Measurements from ENCODE around the gene CMSS1.

CMSS1 gene

GRCh38 chr3:99900248-99900647 is 82.6 kb downstream of the CMSS1 start:
- H2BK12ac ChIP-seq (ENCODE audit: low read length), result no peak overlapping the region
- H2BK5ac ChIP-seq (ENCODE audit: low read depth, low read length, poor library complexity), result no peak overlapping the region
- H3K23ac ChIP-seq (ENCODE audit: low read length), result no peak overlapping the region
- H2BK120ac ChIP-seq (ENCODE audit: insufficient read depth, low read length, poor library complexity), result no peak overlapping the region
- H3K18ac ChIP-seq (ENCODE audit: low read length), result no peak overlapping the region
- no peak for DNase-seq
- no peak overlapping the region for H4K12ac ChIP-seq (ENCODE audit: low read depth, low read length)
- H3K9ac ChIP-seq (ENCODE audit: low read length), result no peak overlapping the region
- no peak overlapping the region for H3K14ac ChIP-seq (ENCODE audit: low read length)
- no peak overlapping the region for H3K4ac ChIP-seq (ENCODE audit: low read depth, low read length)
- H3K79me1 ChIP-seq (ENCODE audit: low read length), result peaks cover 2% of the 10 kb centered on the region
- no peak overlapping the region for H3K4me3 ChIP-seq (ENCODE audit: low read depth, low read length)
- H3K4me1 ChIP-seq (ENCODE audit: control insufficient read depth in 1 of 2, insufficient read depth in 2 of 2, low read length in 2 of 2), result peaks cover 0 to 2% of the 10 kb centered on the region in 2 experiments
- H3K27me3 ChIP-seq (ENCODE audit: insufficient read depth, low read length), result no peaks in the 10 kb centered on the region
- H3K9me3 ChIP-seq (ENCODE audit: insufficient read depth, low read depth, low read length), result no peaks in the 10 kb centered on the region
- H3K36me3 ChIP-seq (ENCODE audit: control insufficient read depth in 1 of 2, insufficient read depth in 2 of 2, low read length in 2 of 2), result no peaks in the 10 kb centered on the region
- H2AK5ac ChIP-seq (ENCODE audit: low read length), result no peak overlapping the region
- H4K8ac ChIP-seq (ENCODE audit: low read depth, low read length), result no peak overlapping the region
- H3K4me2 ChIP-seq (ENCODE audit: low read length), result no peak overlapping the region
- H3K79me2 ChIP-seq (ENCODE audit: control insufficient read depth, insufficient read depth, low read length, poor library complexity), result no peaks in the 10 kb centered on the region
- no peak overlapping the region for H2AFZ ChIP-seq (ENCODE audit: insufficient read depth, low read length, poor library complexity)
- no peak overlapping the region for H4K91ac ChIP-seq (ENCODE audit: low read depth, low read length)
- H3K27ac ChIP-seq (ENCODE audit: low read depth, low read length), result no peak overlapping the region
- WGBS (ENCODE audit: extremely low coverage, insufficient coverage, insufficient read length), result no CpG with 5 or more reads among the region's 1 CpG

- H3K36me3 ChIP-seq (ENCODE audit: control insufficient read depth in 1 of 2, insufficient read depth in 2 of 2, low read length in 2 of 2), result no peaks in the 10 kb centered on the region
- H4K8ac ChIP-seq (ENCODE audit: low read depth, low read length), result no peak overlapping the region
- no peak overlapping the region for H2BK12ac ChIP-seq (ENCODE audit: low read length)
- no peak overlapping the region for H4K91ac ChIP-seq (ENCODE audit: low read depth, low read length)
- no peak overlapping the region for H3K9ac ChIP-seq (ENCODE audit: low read length)
- DNase-seq, result peak; percentile 11 to 83
- H3K9me3 ChIP-seq (ENCODE audit: insufficient read depth, low read depth, low read length), result no peaks in the 10 kb centered on the region
- peaks cover 2% of the 10 kb centered on the region for H3K79me1 ChIP-seq (ENCODE audit: low read length)
- H3K79me2 ChIP-seq (ENCODE audit: control insufficient read depth, insufficient read depth, low read length, poor library complexity), result no peaks in the 10 kb centered on the region
- H3K27ac ChIP-seq (ENCODE audit: low read depth, low read length), result no peak overlapping the region
- H3K23ac ChIP-seq (ENCODE audit: low read length), result no peak overlapping the region
- no peak overlapping the region for H3K4me2 ChIP-seq (ENCODE audit: low read length)
- H2AFZ ChIP-seq (ENCODE audit: insufficient read depth, low read length, poor library complexity), result no peak overlapping the region
- H3K4me3 ChIP-seq (ENCODE audit: low read depth, low read length), result no peak overlapping the region
- H2BK120ac ChIP-seq (ENCODE audit: insufficient read depth, low read length, poor library complexity), result no peak overlapping the region
- no peak overlapping the region for H2BK5ac ChIP-seq (ENCODE audit: low read depth, low read length, poor library complexity)
- no peaks in the 10 kb centered on the region for H3K27me3 ChIP-seq (ENCODE audit: insufficient read depth, low read length)
- no CpG with 5 or more reads among the region's 6 CpGs for WGBS (ENCODE audit: extremely low coverage, insufficient coverage, insufficient read length)
- H2AK5ac ChIP-seq (ENCODE audit: low read length), result no peak overlapping the region
- H3K4me1 ChIP-seq (ENCODE audit: control insufficient read depth in 1 of 2, insufficient read depth in 2 of 2, low read length in 2 of 2), result no peaks in the 10 kb centered on the region
- H3K4ac ChIP-seq (ENCODE audit: low read depth, low read length), result no peak overlapping the region
- no peak overlapping the region for H4K12ac ChIP-seq (ENCODE audit: low read depth, low read length)
- H3K14ac ChIP-seq (ENCODE audit: low read length), result no peak overlapping the region
- H3K18ac ChIP-seq (ENCODE audit: low read length), result no peak overlapping the region
Measured at GRCh38 chr3:99901200-99901926, 83.7 kb downstream of the CMSS1 start.

GRCh38 chr3:99902091-99902490 is 84.4 kb downstream of the CMSS1 start:
- Histone ChIP-seq H3K9me3 (ENCODE audit: insufficient read depth, low read depth, low read length) (no peaks in the 10 kb centered on the region), H4K8ac (ENCODE audit: low read depth, low read length) (no peak overlapping the region), H2BK5ac (ENCODE audit: low read depth, low read length, poor library complexity) (no peak overlapping the region), H3K4me1 (ENCODE audit: control insufficient read depth in 1 of 2, insufficient read depth in 2 of 2, low read length in 2 of 2) (no peaks in the 10 kb centered on the region), H2BK12ac (ENCODE audit: low read length) (no peak overlapping the region), H3K36me3 (ENCODE audit: control insufficient read depth in 1 of 2, insufficient read depth in 2 of 2, low read length in 2 of 2) (no peaks in the 10 kb centered on the region), H3K27me3 (ENCODE audit: insufficient read depth, low read length) (no peaks in the 10 kb centered on the region), H3K23ac (ENCODE audit: low read length) (no peak overlapping the region), H3K14ac (ENCODE audit: low read length) (no peak overlapping the region), H2AFZ (ENCODE audit: insufficient read depth, low read length, poor library complexity) (no peak overlapping the region), H2AK5ac (ENCODE audit: low read length) (no peak overlapping the region), H3K4me2 (ENCODE audit: low read length) (no peak overlapping the region), H3K79me2 (ENCODE audit: control insufficient read depth, insufficient read depth, low read length, poor library complexity) (no peaks in the 10 kb centered on the region), H3K9ac (ENCODE audit: low read length) (no peak overlapping the region), H2BK120ac (ENCODE audit: insufficient read depth, low read length, poor library complexity) (no peak overlapping the region), H3K18ac (ENCODE audit: low read length) (no peak overlapping the region), H3K79me1 (ENCODE audit: low read length) (peaks cover 2% of the 10 kb centered on the region), H4K12ac (ENCODE audit: low read depth, low read length) (no peak overlapping the region), H3K27ac (ENCODE audit: low read depth, low read length) (no peak overlapping the region), H3K4ac (ENCODE audit: low read depth, low read length) (no peak overlapping the region), H3K4me3 (ENCODE audit: low read depth, low read length) (no peak overlapping the region), H4K91ac (ENCODE audit: low read depth, low read length) (no peak overlapping the region)
- DNase-seq, result peak in 1 of 2 donors; percentile 8
- WGBS (ENCODE audit: extremely low coverage, insufficient coverage, insufficient read length), result no CpG with 5 or more reads among the region's 1 CpG

- Histone ChIP-seq H3K9ac (ENCODE audit: low read length) (no peak overlapping the region), H3K23ac (ENCODE audit: low read length) (no peak overlapping the region), H3K27me3 (ENCODE audit: insufficient read depth, low read length) (no peaks in the 10 kb centered on the region), H3K4me1 (ENCODE audit: control insufficient read depth in 1 of 2, insufficient read depth in 2 of 2, low read length in 2 of 2) (no peaks in the 10 kb centered on the region), H2AK5ac (ENCODE audit: low read length) (no peak overlapping the region), H3K4me3 (ENCODE audit: low read depth, low read length) (no peak overlapping the region), H3K18ac (ENCODE audit: low read length) (no peak overlapping the region), H4K12ac (ENCODE audit: low read depth, low read length) (no peak overlapping the region), H3K14ac (ENCODE audit: low read length) (no peak overlapping the region), H3K36me3 (ENCODE audit: control insufficient read depth in 1 of 2, insufficient read depth in 2 of 2, low read length in 2 of 2) (no peaks in the 10 kb centered on the region), H3K4ac (ENCODE audit: low read depth, low read length) (no peak overlapping the region), H2BK120ac (ENCODE audit: insufficient read depth, low read length, poor library complexity) (no peak overlapping the region), H2AFZ (ENCODE audit: insufficient read depth, low read length, poor library complexity) (no peak overlapping the region), H3K79me1 (ENCODE audit: low read length) (peaks cover 2% of the 10 kb centered on the region), H2BK12ac (ENCODE audit: low read length) (no peak overlapping the region), H4K8ac (ENCODE audit: low read depth, low read length) (no peak overlapping the region), H2BK5ac (ENCODE audit: low read depth, low read length, poor library complexity) (no peak overlapping the region), H3K27ac (ENCODE audit: low read depth, low read length) (no peak overlapping the region), H4K91ac (ENCODE audit: low read depth, low read length) (no peak overlapping the region), H3K79me2 (ENCODE audit: control insufficient read depth, insufficient read depth, low read length, poor library complexity) (no peaks in the 10 kb centered on the region), H3K9me3 (ENCODE audit: insufficient read depth, low read depth, low read length) (no peaks in the 10 kb centered on the region), H3K4me2 (ENCODE audit: low read length) (no peak overlapping the region)
- DNase-seq, result no peak
Measured at GRCh38 chr3:99903869-99904268, 86.2 kb downstream of the CMSS1 start.
